Prostate gland (tissue), 2 donors: ENCODE results near the gene HTR4.

ENCODE experiments used
- CTCF ChIP-seq, 4 experiments: fragments of 200-600 bp in 2 of 4; fragments of 450-650 bp in 2 of 4; sonication (generic) in 2 of 4; IDR thresholded peaks; 1 replicate in 3 of 4; 2 replicates in 1 of 4; pipeline ENCODE4 v1.5.1; 2016 to 2019; ENCODE audit warnings: antibody characterized with exemption in 4 of 4, mild to moderate bottlenecking in 2 of 4, moderate library complexity in 2 of 4
- POLR2AphosphoS5 ChIP-seq: sonication (generic); formaldehyde crosslinking; IDR thresholded peaks from one replicate; pipeline ENCODE4 v1.6.1; 2017; ENCODE audit warnings: antibody characterized with exemption

- TF ChIP-seq POLR2AphosphoS5 (no peak), CTCF (IDR thresholded peaks at IDR 0.05) (no peak)
Observed at GRCh38 chr5:148688787-148689186, 34.5 kb upstream of the HTR4 start.
